Thyroid gland (tissue), 4 donors: ENCODE measurements around the gene ADCY9. TPM values are rescaled to one million over a fixed set of nuclear protein-coding genes. Genes with fewer than 3 reads are reported as not detected.
A peak's percentile ranks its signal among the peaks of the same experiment; 100 is the strongest.
"Not testable (repeated sequence)": the region's sequence is repeated elsewhere in the genome, so short reads cannot be mapped to it uniquely, and the experiment has no call there.

Source experiments
- DNase-seq, 2 donors: peaks; one replicate each; pipeline ENCODE4 v3.0.0-alpha.2; 2019
- H3K27ac ChIP-seq, 3 donors: fragments of 200-600 bp; sonication (generic); 1 replicate in 2 of 3; 2 replicates in 1 of 3; pipeline ENCODE4 v1.5.1; 2016 to 2019; ENCODE audit warnings: mild to moderate bottlenecking in 1 of 3, moderate library complexity in 1 of 3
- H3K27me3 ChIP-seq: fragments of 200-600 bp; sonication (generic); one replicate; pipeline ENCODE4 v1.5.1; 2019
- H3K36me3 ChIP-seq, 2 donors: fragments of 200-600 bp; sonication (generic); one replicate each; pipeline ENCODE4 v1.5.1; 2016 to 2019
- H3K4me1 ChIP-seq, 2 donors: fragments of 200-600 bp; sonication (generic); one replicate each; pipeline ENCODE4 v1.5.1; 2017 to 2019
- H3K4me3 ChIP-seq, 3 donors: fragments of 200-600 bp; sonication (generic); replicated peaks in 1 of 3; 1 replicate in 2 of 3; 2 replicates in 1 of 3; pipeline ENCODE4 v1.5.1; 2016; ENCODE audit warnings: mild to moderate bottlenecking in 1 of 3
- H3K9me3 ChIP-seq: fragments of 200-600 bp; sonication (generic); one replicate; pipeline ENCODE4 v1.5.1; 2017
- CTCF ChIP-seq, 6 experiments: fragments of 200-600 bp in 3 of 6; fragments of 450-650 bp in 3 of 6; sonication (generic) in 3 of 6; IDR thresholded peaks; one replicate each; pipeline ENCODE4 v1.5.1; 2016 to 2019; ENCODE audit warnings: antibody characterized with exemption in 6 of 6, mild to moderate bottlenecking in 2 of 6, inconsistent platforms in 1 of 6, moderate library complexity in 1 of 6
- POLR2A ChIP-seq, 2 donors: fragments of 450-650 bp; IDR thresholded peaks; one replicate each; pipeline ENCODE4 v1.6.1; 2017; ENCODE audit warnings: antibody characterized with exemption in 2 of 2, mild to moderate bottlenecking in 2 of 2, moderate library complexity in 1 of 2
- WGBS, 2 donors: methylation state at CpG; one replicate each; pipeline ENCODE4 v1.1.5; 2017; 5-methylcytosine and 5-hydroxymethylcytosine counted together
- intact Hi-C: fragments of 100-400 bp; cut with DNase I; formaldehyde crosslinking; loops from one replicate; pipeline ENCODE4 v1.15.1; 2023
- total RNA-seq, 4 donors: library from RNA; depleted of rRNA; stranded (reverse); fragments of >200 nt; gene quantifications; one replicate each; pipeline ENCODE4 v1.2.3, GENCODE V29; 2016

Gene ADCY9
- total RNA-seq, 4 donors from 2014 or later = 61.4 to 123 (median 94.1) TPM

- Histone ChIP-seq H3K4me3 (peak overlapping the region in 1 of 3 donors; percentile 20), H3K4me1 (peaks cover 10 to 33% of the 10 kb centered on the region in 2 donors), H3K27ac (peak overlapping the region; percentile 77 to 85 (median 83))
- H3K27me3 ChIP-seq, H3K36me3 ChIP-seq, H3K9me3 ChIP-seq, intact Hi-C loops: not testable (repeated sequence)
- peak in 1 of 2 donors; percentile 29 for TF ChIP-seq POLR2A (IDR thresholded peaks at IDR 0.05)
- 25 to 27% methylated on average over 14 of the region's 14 CpGs for WGBS, 2 donors
- DNase-seq = peak; percentile 69 to 73
Measured at GRCh38 chr16:3959926-3960590, 156.2 kb downstream of the ADCY9 start.

DNA sequence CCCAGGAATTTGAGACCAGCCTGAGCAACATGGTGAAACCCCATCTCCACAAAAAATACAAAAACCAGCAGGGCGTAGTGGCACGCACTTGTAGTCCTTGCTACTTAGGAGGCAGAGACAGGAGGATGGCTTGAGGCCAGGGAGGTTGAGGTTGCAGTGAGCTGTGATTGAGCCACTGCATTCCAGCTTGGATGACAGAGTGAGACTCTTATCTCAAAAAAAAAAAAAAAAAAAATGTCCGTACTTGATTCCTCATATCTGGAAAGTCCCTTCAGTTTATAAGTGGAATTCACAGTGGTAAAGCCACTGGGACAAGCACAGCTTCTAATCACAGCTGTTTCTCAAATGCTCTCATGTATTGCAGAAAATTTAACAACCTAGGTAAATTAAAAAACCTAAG, 157.1 kb downstream of the ADCY9 start:
- Histone ChIP-seq H3K27me3 (no peaks in the 10 kb centered on the region), H3K4me1 (peaks cover 19 to 42% of the 10 kb centered on the region in 2 donors), H3K9me3 (no peaks in the 10 kb centered on the region), H3K36me3 (no peaks in the 10 kb centered on the region), H3K27ac (peak overlapping the region; percentile 77 to 85 (median 83)), H3K4me3 (no peak overlapping the region)
- 46 to 48% methylated on average over 3 of the region's 3 CpGs for WGBS, 2 donors
- intact Hi-C loops = no loop called here
- DNase-seq = peak; percentile 86 to 87
- TF ChIP-seq POLR2A (IDR thresholded peaks at IDR 0.05) = no peak
- TF ChIP-seq CTCF (IDR thresholded peaks at IDR 0.05) = no peak

GRCh38 chr16:3957344-3957980, 158.8 kb downstream of the ADCY9 start:
- intact Hi-C loops = no loop called here

DNA sequence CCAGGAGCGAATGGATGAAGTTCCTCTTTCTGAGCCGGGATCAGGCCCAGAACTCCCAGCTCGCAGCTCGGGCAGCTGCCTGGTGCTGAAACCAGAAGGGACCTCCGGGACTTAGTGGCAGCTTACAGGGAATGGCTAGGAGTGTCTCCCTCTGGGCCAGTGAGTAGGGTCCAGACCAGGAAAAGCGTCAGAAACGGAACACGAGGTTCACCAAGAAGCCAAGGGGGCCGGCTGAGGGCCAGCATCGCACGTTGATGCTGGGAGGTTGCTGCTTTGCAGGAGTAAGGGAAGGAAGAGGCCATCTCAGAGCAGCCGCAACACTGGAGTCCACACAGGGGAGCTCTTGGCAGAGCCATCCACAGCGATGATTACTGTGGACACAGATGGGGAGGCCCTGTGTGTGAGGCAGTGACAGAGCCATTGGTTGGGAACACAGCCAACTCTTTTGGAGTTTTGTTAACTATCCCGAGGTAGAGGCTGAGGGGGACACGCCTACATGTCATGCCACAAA, 161.8 kb downstream of the ADCY9 start:
- no peaks in the 10 kb centered on the region for H3K9me3 ChIP-seq
- H3K36me3 ChIP-seq = no peaks in the 10 kb centered on the region
- 22 to 55% methylated on average over 11 to 14 of the region's 15 CpGs for WGBS, 2 donors
- intact Hi-C loops = no loop called here
- TF ChIP-seq CTCF (IDR thresholded peaks at IDR 0.05) (peak in 1 of 6 experiments; percentile 16), POLR2A (IDR thresholded peaks at IDR 0.05) (peak in 1 of 2 donors; percentile 68)
- H3K27me3 ChIP-seq = no peaks in the 10 kb centered on the region
- peaks cover 51 to 61% of the 10 kb centered on the region in 2 donors for H3K4me1 ChIP-seq
- peak; percentile 93 to 94 for DNase-seq
- H3K4me3 ChIP-seq = no peak overlapping the region
- peak overlapping the region; percentile 82 to 99 (median 96) for H3K27ac ChIP-seq

More at GRCh38 chr16:3957344-3957980, 158.8 kb downstream of the ADCY9 start:
- no peaks in the 10 kb centered on the region for H3K27me3 ChIP-seq
- no peaks in the 10 kb centered on the region for H3K9me3 ChIP-seq
- peaks cover 34 to 58% of the 10 kb centered on the region in 2 donors for H3K4me1 ChIP-seq
- peak in 1 of 2 donors; percentile 55 for DNase-seq
- H3K36me3 ChIP-seq = no peaks in the 10 kb centered on the region
- TF ChIP-seq CTCF (IDR thresholded peaks at IDR 0.05) = no peak
- TF ChIP-seq POLR2A (IDR thresholded peaks at IDR 0.05) = no peak
- 76 to 78% methylated on average over 23 of the region's 23 CpGs for WGBS, 2 donors
- no peak overlapping the region for H3K4me3 ChIP-seq
- peak overlapping the region in 2 of 3 donors; percentile 77 to 83 for H3K27ac ChIP-seq

DNA sequence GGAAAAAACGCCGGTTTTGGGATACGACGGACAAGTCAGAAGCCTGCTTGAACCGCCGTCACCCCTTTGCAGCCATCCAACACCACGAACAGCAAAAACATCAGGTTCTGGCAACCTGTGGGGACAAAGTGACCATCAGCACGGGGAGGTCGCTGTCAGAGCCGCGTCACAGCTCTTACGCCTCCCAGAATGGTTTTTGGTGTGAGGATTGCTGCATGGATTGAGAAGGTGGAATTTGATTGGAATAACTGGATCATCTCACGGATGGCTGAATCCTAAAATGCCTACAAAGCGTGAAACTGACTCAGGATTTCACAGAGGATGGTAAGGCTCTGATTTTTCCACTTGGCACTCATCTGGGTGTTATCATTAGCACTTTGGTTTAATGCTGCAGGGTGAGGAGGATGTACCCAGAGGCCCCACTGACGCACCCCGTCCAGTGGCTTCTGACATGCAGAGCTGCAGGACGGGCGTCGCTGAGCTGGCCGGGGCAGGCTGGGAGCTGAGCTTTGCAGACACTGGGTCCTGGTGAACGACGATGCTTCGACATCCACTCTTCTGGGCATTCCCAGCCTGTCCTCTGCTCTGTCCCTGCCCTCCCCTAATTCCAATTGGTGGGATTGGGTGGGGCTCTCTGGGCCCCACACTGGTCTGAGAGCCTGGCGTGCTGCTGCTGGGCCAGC, 162.4 kb downstream of the ADCY9 start:
- H3K27me3 ChIP-seq = no peaks in the 10 kb centered on the region
- peaks cover 56 to 64% of the 10 kb centered on the region in 2 donors for H3K4me1 ChIP-seq
- no peaks in the 10 kb centered on the region for H3K9me3 ChIP-seq
- WGBS, 2 donors = 84 to 87% methylated on average over 24 of the region's 24 CpGs
- peak in 1 of 2 donors; percentile 50 for DNase-seq
- TF ChIP-seq CTCF (IDR thresholded peaks at IDR 0.05) (no peak), POLR2A (IDR thresholded peaks at IDR 0.05) (peak in 1 of 2 donors; percentile 38)
- H3K27ac ChIP-seq = peak overlapping the region; percentile 82 to 99 (median 96)
- no peak overlapping the region for H3K4me3 ChIP-seq
- intact Hi-C loops = no loop called here
- no peaks in the 10 kb centered on the region for H3K36me3 ChIP-seq
